Bone marrow (tissue), 2 donors: ENCODE results near the gene PBX2.
"Not testable (repeated sequence)": the region's sequence is repeated elsewhere in the genome, so short reads cannot be mapped to it uniquely, and the experiment has no call there.

Experiments used
- DNase-seq, 2 donors: peaks; one replicate each; lab custom pipeline; 2025; lab: John Stamatoyannopoulos, UW

PBX2 gene

GRCh38 chr6:32202186-32202585, 12.2 kb upstream of the PBX2 start:
- no peak for DNase-seq

- no peak for DNase-seq
Observed at GRCh38 chr6:32200711-32201475, 10.9 kb upstream of the PBX2 start.

GRCh38 chr6:32198866-32199265, 8.9 kb upstream of the PBX2 start:
- DNase-seq, result no peak

GRCh38 chr6:32198345-32198696, 8.3 kb upstream of the PBX2 start:
- DNase-seq, result no peak

- DNase-seq, result peak in 1 of 2 donors; percentile 9
Observed at GRCh38 chr6:32196682-32197616, 6.9 kb upstream of the PBX2 start.

- peak; percentile 30 to 66 for DNase-seq
Observed at GRCh38 chr6:32195902-32196681, 6.1 kb upstream of the PBX2 start.

GRCh38 chr6:32195652-32195901, 5.6 kb upstream of the PBX2 start:
- peak; percentile 95 to 99 for DNase-seq

- peak; percentile 44 to 56 for DNase-seq
Observed at GRCh38 chr6:32194825-32195651, 5.0 kb upstream of the PBX2 start.

GRCh38 chr6:32194388-32194787, 4.4 kb upstream of the PBX2 start:
- DNase-seq, result no peak

GRCh38 chr6:32193096-32193495, 3.1 kb upstream of the PBX2 start:
- not testable (repeated sequence) for DNase-seq

GRCh38 chr6:32192608-32193039, 2.6 kb upstream of the PBX2 start, which contains the start of gene GPSM3:
Gene GPSM3, minus strand, starts transcription at chr6:32192643. Its CDS starts 130 bp downstream, at chr6:32192513.
- DNase-seq, result peak; percentile 55 to 81

- DNase-seq, result peak in 1 of 2 donors; percentile 9
Observed at GRCh38 chr6:32191696-32192607, 1.9 kb upstream of the PBX2 start.

- no peak for DNase-seq
Observed at GRCh38 chr6:32190911-32191677, 1.1 kb upstream of the PBX2 start.

GRCh38 chr6:32189742-32190053, 304 bp downstream of the PBX2 start:
- DNase-seq, result no peak

GRCh38 chr6:32189069-32189741, 797 bp downstream of the PBX2 start:
- no peak for DNase-seq

- DNase-seq, result no peak
Observed at GRCh38 chr6:32188381-32189068, 1.5 kb downstream of the PBX2 start.

- not testable (repeated sequence) for DNase-seq
Observed at GRCh38 chr6:32187725-32188380, 2.1 kb downstream of the PBX2 start.
